Hypothalamus (tissue), 51 donors: ENCODE results near the gene PMS2.
"Not testable (repeated sequence)": the region's sequence is repeated elsewhere in the genome, so short reads cannot be mapped to it uniquely, and the experiment has no call there.

ENCODE experiments used
- DNase-seq, 51 donors: peaks; one replicate each; lab custom pipeline; 2025; lab: John Stamatoyannopoulos, UW

PMS2 gene

GRCh38 chr7:6020371-6021286, 11.8 kb upstream of the PMS2 start:
- no peak for DNase-seq

- DNase-seq = no peak
Measured at GRCh38 chr7:6016653-6016966, 7.8 kb upstream of the PMS2 start.

GRCh38 chr7:6015917-6016652, 7.2 kb upstream of the PMS2 start:
- peak in 25 of 51 donors; percentile 1 to 54 (median 20) for DNase-seq

GRCh38 chr7:6012355-6013104, 3.7 kb upstream of the PMS2 start:
- no peak for DNase-seq

GRCh38 chr7:6011541-6011940, 2.7 kb upstream of the PMS2 start:
- no peak for DNase-seq

- DNase-seq = not testable (repeated sequence)
Measured at GRCh38 chr7:6010370-6010769, 1.5 kb upstream of the PMS2 start.

- DNase-seq = not testable (repeated sequence)
Measured at GRCh38 chr7:6007835-6008590, 836 bp downstream of the PMS2 start.

- no peak for DNase-seq
Measured at GRCh38 chr7:6007386-6007785, 1.5 kb downstream of the PMS2 start.

- DNase-seq = peak in 12 of 51 donors; percentile 2 to 53 (median 8)
Measured at GRCh38 chr7:5997210-5997808, 11.5 kb downstream of the PMS2 start.

- not testable (repeated sequence) for DNase-seq
Measured at GRCh38 chr7:5987061-5987460, 21.8 kb downstream of the PMS2 start.

GRCh38 chr7:5979680-5980314, 29.1 kb downstream of the PMS2 start:
- DNase-seq = not testable (repeated sequence)

GRCh38 chr7:5973580-5973979, 35.3 kb downstream of the PMS2 start:
- not testable (repeated sequence) for DNase-seq

GRCh38 chr7:5970347-5970911, 38.4 kb downstream of the PMS2 start, which contains the start of gene RSPH10B:
Gene RSPH10B (minus strand): TSS chr7:5970689. CDS start chr7:5967116, 3,573 bp downstream.
- not testable (repeated sequence) for DNase-seq

GRCh38 chr7:5963810-5964209, 45.0 kb downstream of the PMS2 start:
- not testable (repeated sequence) for DNase-seq

GRCh38 chr7:5963205-5963604, 45.6 kb downstream of the PMS2 start:
- DNase-seq = not testable (repeated sequence)

GRCh38 chr7:5934945-5935450, 73.9 kb downstream of the PMS2 start:
- not testable (repeated sequence) for DNase-seq

- not testable (repeated sequence) for DNase-seq
Measured at GRCh38 chr7:5931905-5932644, 76.8 kb downstream of the PMS2 start.

- DNase-seq = not testable (repeated sequence)
Measured at GRCh38 chr7:5931250-5931649, 77.6 kb downstream of the PMS2 start.
